ACC112 (cell line): ENCODE data around the gene SGK1.
"Not testable (repeated sequence)": the region's sequence is repeated elsewhere in the genome, so short reads cannot be mapped to it uniquely, and the experiment has no call there.

Source experiments
- H2AFZ ChIP-seq: fragments of 200-600 bp; sonication (generic); one replicate; pipeline ENCODE4 v1.6.0; 2017; ENCODE audit warnings: antibody characterized with exemption, low read length; ENCODE audit not compliant: unreplicated experiment
- H3K27ac ChIP-seq: fragments of 200-600 bp; sonication (generic); 2 replicates; pipeline ENCODE4 v1.5.1; 2014; ENCODE audit warnings: low read depth, mild to moderate bottlenecking, antibody characterized with exemption, low read length, moderate library complexity
- H3K27me3 ChIP-seq: fragments of 200-600 bp; sonication (generic); 2 replicates; pipeline ENCODE4 v1.6.1; 2014; ENCODE audit warnings: mild to moderate bottlenecking, antibody characterized with exemption, low read length, moderate library complexity, mixed read lengths; ENCODE audit not compliant: insufficient read depth
- H3K36me3 ChIP-seq: fragments of 200-600 bp; sonication (generic); 2 replicates; pipeline ENCODE4 v1.6.1; 2016; ENCODE audit warnings: mild to moderate bottlenecking, antibody characterized with exemption, low read length, moderate library complexity, mixed read lengths; ENCODE audit not compliant: insufficient read depth
- H3K4me1 ChIP-seq: fragments of 200-600 bp; sonication (generic); one replicate; pipeline ENCODE4 v1.6.1; 2016; ENCODE audit warnings: low read length, mixed read lengths; ENCODE audit not compliant: insufficient read depth, unreplicated experiment, control insufficient read depth
- H3K4me3 ChIP-seq: fragments of 200-600 bp; sonication (generic); 2 replicates; pipeline ENCODE4 v1.5.1; 2014; ENCODE audit warnings: mild to moderate bottlenecking, low read depth, low read length
- H3K79me2 ChIP-seq: fragments of 200-600 bp; sonication (generic); one replicate; pipeline ENCODE4 v1.6.0; 2016; ENCODE audit warnings: low read length; ENCODE audit not compliant: control insufficient read depth, unreplicated experiment, insufficient read depth

The SGK1 gene

DNA sequence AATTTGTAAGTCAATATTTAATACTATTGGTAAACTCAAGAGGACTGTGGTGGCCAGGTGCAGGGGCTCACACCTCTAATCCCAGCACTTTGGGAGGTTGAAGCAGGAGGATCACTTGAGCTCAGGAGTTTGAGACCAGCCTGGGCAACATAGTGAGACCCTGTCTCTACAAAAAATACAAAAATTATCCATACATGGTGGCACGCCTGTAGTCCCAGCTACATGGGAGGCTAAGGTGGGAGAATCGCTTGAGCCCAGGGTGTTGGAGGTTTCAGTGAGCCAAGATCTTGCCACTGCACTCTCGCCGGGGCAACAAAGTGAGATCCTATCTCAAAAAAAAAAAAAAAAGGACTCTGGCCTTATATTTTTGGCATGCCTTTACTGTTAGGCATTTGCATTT, 137.4 kb downstream of the SGK1 start:
- not testable (repeated sequence) for H3K79me2 ChIP-seq, H2AFZ ChIP-seq, H3K36me3 ChIP-seq, H3K27me3 ChIP-seq, H3K4me3 ChIP-seq, H3K27ac ChIP-seq
- H3K4me1 ChIP-seq: peaks cover 15% of the 10 kb centered on the region

GRCh38 chr6:134178161-134179044, 139.5 kb downstream of the SGK1 start:
- H3K27ac ChIP-seq: peak overlapping the region; percentile 97
- H2AFZ ChIP-seq: peak overlapping the region; percentile 73
- H3K27me3 ChIP-seq: no peaks in the 10 kb centered on the region
- peaks cover 16% of the 10 kb centered on the region for H3K79me2 ChIP-seq
- H3K4me3 ChIP-seq: peak overlapping the region; percentile 76
- H3K36me3 ChIP-seq: peaks cover 4% of the 10 kb centered on the region; the same call in 1 of the 2 replicates
- H3K4me1 ChIP-seq: peaks cover 15% of the 10 kb centered on the region

DNA sequence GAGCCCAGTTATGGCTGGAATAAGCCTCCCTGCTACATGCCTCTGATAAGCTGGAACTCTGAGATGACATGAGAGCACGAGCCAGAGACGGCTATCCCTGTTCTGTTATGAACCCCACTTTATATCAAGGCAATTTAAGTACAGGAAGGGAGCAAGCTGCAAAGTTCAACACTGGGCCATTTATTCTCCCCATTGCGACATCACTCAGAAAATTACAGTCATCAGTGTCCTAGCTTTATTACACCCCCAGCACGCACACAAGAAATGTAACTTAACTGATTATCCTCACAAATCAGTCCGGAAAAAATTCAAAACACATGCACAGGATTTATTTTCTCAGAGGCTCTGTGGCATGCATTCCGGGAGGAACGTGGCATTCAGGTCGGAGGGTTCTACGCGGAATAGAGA, 140.2 kb downstream of the SGK1 start:
- peaks cover 18% of the 10 kb centered on the region for H3K4me1 ChIP-seq
- H3K36me3 ChIP-seq: peaks cover 10% of the 10 kb centered on the region
- peak overlapping the region; percentile 97 for H3K27ac ChIP-seq
- H2AFZ ChIP-seq: peak overlapping the region; percentile 73
- H3K4me3 ChIP-seq: peak overlapping the region; percentile 76
- H3K27me3 ChIP-seq: no peaks in the 10 kb centered on the region
- H3K79me2 ChIP-seq: peaks cover 23% of the 10 kb centered on the region

- H3K27ac ChIP-seq: peak overlapping the region; percentile 97
These were observed 140.7 kb downstream of the SGK1 start for GRCh38 chr6:134177236-134177635.

DNA sequence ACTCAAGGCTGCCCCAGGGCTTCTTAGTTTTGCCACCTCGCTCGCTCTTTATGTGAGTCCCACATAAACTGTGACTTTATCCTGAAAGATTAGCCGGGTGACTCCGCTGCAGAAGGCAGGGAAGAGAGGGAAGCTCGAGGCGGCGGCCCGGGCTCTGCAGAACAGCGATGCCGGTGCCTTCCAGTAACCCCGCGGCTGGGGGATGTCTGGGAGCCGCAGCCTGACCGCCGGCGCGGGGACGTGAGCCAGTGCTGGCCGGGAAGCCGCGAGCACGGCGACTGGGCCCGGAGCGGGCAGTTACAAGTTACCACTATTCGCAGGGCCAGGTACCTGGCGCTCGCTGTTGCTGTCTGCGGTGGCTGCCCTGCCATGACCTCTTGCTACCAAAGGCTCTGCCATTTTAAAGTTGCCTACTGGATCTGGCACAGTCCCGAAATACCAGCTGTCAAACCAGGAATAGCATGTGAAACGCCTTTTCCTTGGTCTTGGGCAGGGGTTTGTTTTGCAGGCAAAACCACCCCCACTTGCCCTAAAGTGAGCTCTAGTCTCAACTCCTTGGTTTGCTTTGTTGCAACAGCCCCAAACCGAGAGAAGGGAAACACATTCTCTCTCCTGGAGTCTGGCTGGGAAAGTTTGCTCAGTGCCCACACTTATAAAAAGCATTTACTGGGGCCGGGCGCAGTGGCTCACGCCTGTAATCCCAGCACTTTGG, 141.5 kb downstream of the SGK1 start:
- Histone ChIP-seq H3K4me3 (peak overlapping the region; percentile 85), H3K27me3 (no peaks in the 10 kb centered on the region), H3K79me2 (peaks cover 36% of the 10 kb centered on the region), H3K36me3 (peaks cover 24% of the 10 kb centered on the region), H3K27ac (peak overlapping the region; percentile 97), H2AFZ (peak overlapping the region; percentile 29), H3K4me1 (peaks cover 31% of the 10 kb centered on the region)

More at GRCh38 chr6:134177236-134177635, 140.7 kb downstream of the SGK1 start:
- H3K27me3 ChIP-seq: no peaks in the 10 kb centered on the region
- peak overlapping the region; percentile 76 for H3K4me3 ChIP-seq
- peaks cover 16% of the 10 kb centered on the region for H3K36me3 ChIP-seq
- H2AFZ ChIP-seq: peak overlapping the region; percentile 73
- peaks cover 28% of the 10 kb centered on the region for H3K79me2 ChIP-seq
- H3K4me1 ChIP-seq: peaks cover 23% of the 10 kb centered on the region

DNA sequence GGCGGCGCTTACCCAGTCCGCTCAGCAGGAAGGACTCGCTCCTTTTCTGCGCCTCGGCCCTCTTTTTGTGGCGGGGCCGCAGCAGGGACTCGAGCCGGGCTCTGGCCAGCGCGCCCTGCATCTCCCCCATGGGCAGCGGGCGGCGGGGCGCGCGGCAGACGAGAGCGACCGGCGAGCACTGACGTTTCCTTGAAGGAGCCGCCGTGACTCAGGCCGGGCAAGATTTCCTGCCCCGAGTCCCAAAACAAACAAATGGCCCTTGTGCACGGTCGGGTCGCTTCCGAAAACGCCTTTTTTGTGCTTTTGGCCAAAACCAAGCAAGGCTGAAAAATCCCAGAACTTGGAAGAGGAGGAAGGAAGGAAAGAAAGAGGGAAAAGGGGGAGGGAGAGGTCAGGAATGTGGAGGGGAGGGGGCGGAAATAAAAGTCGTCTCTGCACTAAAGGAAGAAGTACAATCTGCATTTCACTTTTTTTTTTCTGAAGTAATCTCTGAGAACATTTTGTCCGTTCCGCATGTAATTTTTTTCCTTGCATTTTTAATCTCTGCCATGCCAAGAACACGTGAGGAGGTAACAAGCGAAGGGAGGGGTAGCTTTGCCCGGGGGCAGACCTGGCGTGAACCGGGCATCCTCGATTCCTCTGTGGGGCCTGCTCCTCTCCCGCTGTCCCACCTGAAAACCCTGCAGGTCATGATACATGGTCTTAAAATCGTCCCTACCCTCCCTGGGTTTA, 142.2 kb downstream of the SGK1 start:
- H3K27ac ChIP-seq: peak overlapping the region; percentile 97
- H2AFZ ChIP-seq: peak overlapping the region; percentile 29
- H3K79me2 ChIP-seq: peaks cover 43% of the 10 kb centered on the region
- peak overlapping the region; percentile 85 for H3K4me3 ChIP-seq
- H3K36me3 ChIP-seq: peaks cover 31% of the 10 kb centered on the region
- peaks cover 38% of the 10 kb centered on the region for H3K4me1 ChIP-seq
- H3K27me3 ChIP-seq: no peaks in the 10 kb centered on the region

DNA sequence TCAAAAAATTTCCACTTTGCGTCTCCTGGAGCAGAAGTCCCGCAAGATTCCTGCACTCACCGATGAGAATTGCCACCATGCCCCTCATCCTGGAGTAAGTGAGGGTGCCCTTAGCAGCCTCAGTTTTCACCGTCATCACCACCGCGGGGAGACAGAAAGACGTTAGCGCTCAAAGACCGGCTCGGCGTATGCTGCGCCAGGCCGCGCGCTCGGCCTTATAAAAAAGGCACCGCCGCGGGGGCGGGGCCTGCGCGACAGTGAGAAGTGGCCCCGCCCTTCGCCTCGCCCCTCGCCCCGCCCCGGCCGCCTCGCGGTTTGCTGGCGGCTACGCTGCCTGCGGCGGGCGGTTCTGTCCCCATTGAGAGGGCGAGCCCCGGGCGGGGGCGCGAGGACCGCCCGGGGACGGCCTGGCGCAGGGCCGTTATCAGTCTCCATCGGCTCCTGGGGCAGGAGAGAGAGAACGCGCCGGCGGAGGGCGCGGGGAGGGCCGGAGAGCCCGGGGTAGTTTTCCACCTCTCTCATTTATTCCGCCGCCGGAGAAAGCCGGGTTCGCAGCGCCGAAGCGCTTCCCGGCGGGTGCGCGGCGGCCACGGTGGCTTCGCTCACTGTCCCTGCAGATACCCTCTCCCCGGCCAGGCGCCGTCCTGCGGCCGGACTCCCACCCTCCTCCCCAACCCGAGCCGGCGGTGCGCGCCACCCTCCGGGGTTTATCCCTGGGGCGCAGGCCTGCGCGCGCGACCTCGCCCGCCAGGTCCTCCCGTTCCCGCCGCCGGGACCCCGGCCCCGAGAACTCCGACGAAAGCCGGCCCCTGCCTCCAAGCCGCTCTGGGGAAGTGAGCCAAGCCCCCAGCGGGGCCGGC, 143.0 kb downstream of the SGK1 start:
- peaks cover 46% of the 10 kb centered on the region for H3K4me1 ChIP-seq
- H3K27ac ChIP-seq: peak overlapping the region; percentile 97
- H3K36me3 ChIP-seq: peaks cover 39% of the 10 kb centered on the region
- peaks cover 51% of the 10 kb centered on the region for H3K79me2 ChIP-seq
- peak overlapping the region; percentile 85 for H3K4me3 ChIP-seq
- H3K27me3 ChIP-seq: no peaks in the 10 kb centered on the region
- peak overlapping the region; percentile 4 for H2AFZ ChIP-seq

- peak overlapping the region; percentile 97 for H3K27ac ChIP-seq
- H3K4me3 ChIP-seq: peak overlapping the region; percentile 85
These were observed 143.8 kb downstream of the SGK1 start for GRCh38 chr6:134173936-134174671.

DNA sequence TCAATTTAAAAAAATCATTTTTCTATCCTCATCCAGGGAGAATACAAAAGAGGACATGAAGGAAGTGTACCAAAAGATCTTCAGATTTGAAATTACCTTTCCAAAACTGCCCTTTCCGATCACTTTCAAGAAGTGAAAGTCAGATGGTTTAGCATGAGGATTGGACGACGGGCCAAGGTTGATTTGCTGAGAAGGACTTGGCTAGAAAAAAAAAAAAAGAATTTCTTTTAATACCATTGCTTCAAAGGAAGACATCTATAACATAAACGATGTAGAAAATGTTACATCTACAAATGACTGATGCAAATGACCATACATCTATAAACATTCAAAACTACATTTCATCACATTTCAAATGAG, 144.6 kb downstream of the SGK1 start:
- Histone ChIP-seq H3K4me3 (peak overlapping the region; percentile 85), H3K36me3 (peaks cover 53% of the 10 kb centered on the region), H2AFZ (no peak overlapping the region), H3K4me1 (peaks cover 57% of the 10 kb centered on the region), H3K27me3 (no peaks in the 10 kb centered on the region), H3K27ac (peak overlapping the region; percentile 97), H3K79me2 (peaks cover 51% of the 10 kb centered on the region)

More at GRCh38 chr6:134173936-134174671, 143.8 kb downstream of the SGK1 start:
- Histone ChIP-seq H2AFZ (peak overlapping the region; percentile 4), H3K4me1 (peaks cover 54% of the 10 kb centered on the region), H3K36me3 (peaks cover 47% of the 10 kb centered on the region), H3K27me3 (no peaks in the 10 kb centered on the region), H3K79me2 (peaks cover 51% of the 10 kb centered on the region)
